ENCODE results near the gene CDH16. TPM values are rescaled to one million over a fixed set of nuclear protein-coding genes. Genes with fewer than 3 reads are reported as not detected.

CDH16 gene
- polyA plus RNA-seq, 1 experiment, result not detected

- POLR2A ChIA-PET, result interaction anchor here (1.9 kb wide), 1 partner anchor 10 kb away, joined by 7 read pairs; no protein-coding TSS in a partner anchor
- no peaks in the 10 kb centered on the region for H3K27me3 ChIP-seq (ENCODE audit: control insufficient read depth, insufficient read depth, low read length)
Measured at GRCh38 chr16:66882702-66883101, 36.0 kb downstream of the CDH16 start.

GRCh38 chr16:66881964-66882508, 36.6 kb downstream of the CDH16 start:
- POLR2A ChIA-PET, result interaction anchor here (1.9 kb wide), 1 partner anchor 9 kb away, joined by 7 read pairs; no protein-coding TSS in a partner anchor
- Histone ChIP-seq H3K27me3 (ENCODE audit: control insufficient read depth, insufficient read depth, low read length) (no peaks in the 10 kb centered on the region), H3K27ac (ENCODE audit: low read depth, low read length) (no peak overlapping the region), H3K4me3 (ENCODE audit: low read depth, low read length) (no peak overlapping the region), H3K9me3 (ENCODE audit: control insufficient read depth, insufficient read depth, low read length) (no peaks in the 10 kb centered on the region; the same call in 1 of the 2 replicates)
- TF ChIP-seq, protein P1, sequence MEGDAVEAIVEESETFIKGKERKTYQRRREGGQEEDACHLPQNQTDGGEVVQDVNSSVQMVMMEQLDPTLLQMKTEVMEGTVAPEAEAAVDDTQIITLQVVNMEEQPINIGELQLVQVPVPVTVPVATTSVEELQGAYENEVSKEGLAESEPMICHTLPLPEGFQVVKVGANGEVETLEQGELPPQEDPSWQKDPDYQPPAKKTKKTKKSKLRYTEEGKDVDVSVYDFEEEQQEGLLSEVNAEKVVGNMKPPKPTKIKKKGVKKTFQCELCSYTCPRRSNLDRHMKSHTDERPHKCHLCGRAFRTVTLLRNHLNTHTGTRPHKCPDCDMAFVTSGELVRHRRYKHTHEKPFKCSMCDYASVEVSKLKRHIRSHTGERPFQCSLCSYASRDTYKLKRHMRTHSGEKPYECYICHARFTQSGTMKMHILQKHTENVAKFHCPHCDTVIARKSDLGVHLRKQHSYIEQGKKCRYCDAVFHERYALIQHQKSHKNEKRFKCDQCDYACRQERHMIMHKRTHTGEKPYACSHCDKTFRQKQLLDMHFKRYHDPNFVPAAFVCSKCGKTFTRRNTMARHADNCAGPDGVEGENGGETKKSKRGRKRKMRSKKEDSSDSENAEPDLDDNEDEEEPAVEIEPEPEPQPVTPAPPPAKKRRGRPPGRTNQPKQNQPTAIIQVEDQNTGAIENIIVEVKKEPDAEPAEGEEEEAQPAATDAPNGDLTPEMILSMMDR (IDR thresholded peaks at IDR 0.05; ENCODE audit: low read depth, low read length), result no peak
- no peak for DNase-seq (ENCODE audit: low read depth, low spot score)
- CTCF ChIA-PET, result interaction anchor here (0.7 to 3.2 kb wide), 5 partner anchors 9 to 51 kb away, joined by 4 to 21 read pairs (median 5); partner anchors contain the start of gene NAE1

More at GRCh38 chr16:66882702-66883101, 36.0 kb downstream of the CDH16 start:
- Histone ChIP-seq H3K9me3 (ENCODE audit: control insufficient read depth, insufficient read depth, low read length) (no peaks in the 10 kb centered on the region; the same call in 1 of the 2 replicates), H3K4me3 (ENCODE audit: low read depth, low read length) (no peak overlapping the region), H3K27ac (ENCODE audit: low read depth, low read length) (no peak overlapping the region)
- no peak for DNase-seq (ENCODE audit: low read depth, low spot score)
- TF ChIP-seq, protein P1 (IDR thresholded peaks at IDR 0.05; ENCODE audit: low read depth, low read length), result no peak
- CTCF ChIA-PET, result interaction anchor here (0.5 to 3.2 kb wide), 4 partner anchors 10 to 15 kb away, joined by 3 to 21 read pairs (median 4); no protein-coding TSS in a partner anchor

DNA sequence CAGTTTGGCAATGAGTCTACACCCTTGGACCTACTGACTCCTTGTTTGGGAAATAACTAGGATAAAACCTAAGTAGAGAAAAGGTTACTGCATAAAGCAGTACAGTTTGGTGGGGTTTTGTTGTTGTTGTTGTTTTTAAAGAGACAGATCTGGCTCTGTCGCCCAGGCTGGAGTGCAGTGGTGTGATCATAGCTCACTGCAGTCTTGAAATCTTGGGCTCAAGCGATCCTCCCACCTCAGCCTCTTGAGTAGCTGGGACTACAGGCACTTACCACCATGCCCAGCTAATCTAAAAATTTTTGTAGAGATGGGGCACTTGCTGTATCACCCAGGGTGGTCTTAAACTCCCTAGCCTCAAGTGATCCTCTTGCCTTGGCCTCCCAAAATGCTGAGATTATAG, 37.1 kb downstream of the CDH16 start:
- Histone ChIP-seq H3K9me3 (ENCODE audit: control insufficient read depth, insufficient read depth, low read length) (no peaks in the 10 kb centered on the region; the same call in 1 of the 2 replicates), H3K27ac (ENCODE audit: low read depth, low read length) (no peak overlapping the region), H3K4me3 (ENCODE audit: low read depth, low read length) (peak overlapping the region; percentile 84), H3K27me3 (ENCODE audit: control insufficient read depth, insufficient read depth, low read length) (no peaks in the 10 kb centered on the region)
- TF ChIP-seq, protein P1 (IDR thresholded peaks at IDR 0.05; ENCODE audit: low read depth, low read length), result no peak
- CTCF ChIA-PET, result interaction anchor here (1.4 to 3.2 kb wide), 4 partner anchors 9 to 51 kb away, joined by 5 to 21 read pairs (median 8); partner anchors contain the start of gene NAE1
- POLR2A ChIA-PET, result interaction anchor here (1.9 kb wide), 1 partner anchor 9 kb away, joined by 7 read pairs; no protein-coding TSS in a partner anchor
- no peak for DNase-seq (ENCODE audit: low read depth, low spot score)

DNA sequence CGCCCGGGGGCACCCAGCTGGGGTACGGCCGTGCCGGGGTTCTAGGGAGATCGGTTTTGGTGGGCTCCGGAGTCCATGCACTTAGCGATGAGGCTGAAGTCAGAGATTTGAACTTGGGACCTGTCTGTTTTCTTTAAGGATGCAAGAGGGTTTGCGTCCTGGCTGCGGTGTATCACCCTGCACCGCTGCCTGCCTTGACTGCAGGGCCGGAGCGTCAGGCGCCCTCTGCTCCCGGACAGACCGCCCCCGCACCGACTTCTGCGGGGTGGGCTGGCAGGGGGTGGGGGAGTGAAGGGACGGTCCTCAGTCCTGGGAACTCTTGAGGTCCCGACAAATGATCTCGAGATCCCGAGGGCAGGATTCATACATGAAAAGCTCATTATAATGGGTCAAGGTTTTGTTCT, 37.7 kb downstream of the CDH16 start:
- POLR2A ChIA-PET, result interaction anchor here (1.9 kb wide), 1 partner anchor 8 kb away, joined by 7 read pairs; no protein-coding TSS in a partner anchor
- Histone ChIP-seq H3K4me3 (ENCODE audit: low read depth, low read length) (peak overlapping the region; percentile 84), H3K27me3 (ENCODE audit: control insufficient read depth, insufficient read depth, low read length) (no peaks in the 10 kb centered on the region), H3K27ac (ENCODE audit: low read depth, low read length) (no peak overlapping the region), H3K9me3 (ENCODE audit: control insufficient read depth, insufficient read depth, low read length) (no peaks in the 10 kb centered on the region; the same call in 1 of the 2 replicates)
- CTCF ChIA-PET, result interaction anchor here (0.7 to 3.2 kb wide), 5 partner anchors 8 to 50 kb away, joined by 3 to 21 read pairs (median 6); partner anchors contain the start of gene NAE1
- DNase-seq (ENCODE audit: low read depth, low spot score), result no peak
- TF ChIP-seq, protein P1 (IDR thresholded peaks at IDR 0.05; ENCODE audit: low read depth, low read length), result no peak

Data from AG04450 (cell line).